Mucosa of descending colon (tissue), 3 donors: ENCODE results near the gene DLG2. TPM values are rescaled to one million over a fixed set of nuclear protein-coding genes. Genes with fewer than 3 reads are reported as not detected.

Experiments
- ATAC-seq: fragments of 200-7000 bp; cut with Tn5 transposase; one replicate; pipeline ENCODE4 v1.9.1; 2020; ENCODE audit warnings: mild to moderate bottlenecking, moderate library complexity
- DNase-seq, 3 donors: peaks; one replicate each; pipeline ENCODE4 v3.0.0-alpha.2; 2020
- H3K36me3 ChIP-seq: fragments of 200-600 bp; one replicate; pipeline ENCODE4 v1.8.0; 2021; ENCODE audit warnings: low read depth, mild to moderate bottlenecking
- H3K4me1 ChIP-seq: fragments of 200-600 bp; one replicate; pipeline ENCODE4 v1.8.0; 2021; ENCODE audit warnings: low read depth, mild to moderate bottlenecking
- H3K4me3 ChIP-seq: fragments of 200-600 bp; one replicate; pipeline ENCODE4 v1.8.0; 2021; ENCODE audit warnings: mild to moderate bottlenecking
- H3K9me3 ChIP-seq: fragments of 200-600 bp; one replicate; pipeline ENCODE4 v1.8.0; 2021; ENCODE audit warnings: mild to moderate bottlenecking
- CTCF ChIP-seq: fragments of 200-600 bp; IDR thresholded peaks from one replicate; pipeline ENCODE4 v1.8.0; 2022; ENCODE audit warnings: antibody characterized with exemption, mild to moderate bottlenecking
- intact Hi-C, 2 donors: fragments of 100-400 bp; cut with DNase I in 1 of 2; cut with micrococcal nuclease in 1 of 2; formaldehyde crosslinking; loops; one replicate each; pipeline versions ENCODE4 v1.11.0 to v1.11.1; 2022; cut with DNase I, micrococcal nuclease
- total RNA-seq, 3 donors: library from RNA; stranded (reverse); fragmentation: NEBNext Ultra II Directional in 2 of 3; extraction: Animal tissue kit (Norgen Biotek cat#: 25700) in 2 of 3; gene quantifications; one replicate each; pipeline versions ENCODE4 v1.2.1 to v1.2.4, GENCODE V29; 2021 to 2023
- donor health status: DM: no; HTN: no; CAD: no; lungs with moderate emphysema.
- donor health status: DM: no; HTN: no; CAD: no.
- donor health status: DM: no; HTN: yes; CAD: no.

DLG2 gene
- total RNA-seq, 3 donors from 2014 or later = 2.1 to 11.1 (median 2.4) TPM

DNA sequence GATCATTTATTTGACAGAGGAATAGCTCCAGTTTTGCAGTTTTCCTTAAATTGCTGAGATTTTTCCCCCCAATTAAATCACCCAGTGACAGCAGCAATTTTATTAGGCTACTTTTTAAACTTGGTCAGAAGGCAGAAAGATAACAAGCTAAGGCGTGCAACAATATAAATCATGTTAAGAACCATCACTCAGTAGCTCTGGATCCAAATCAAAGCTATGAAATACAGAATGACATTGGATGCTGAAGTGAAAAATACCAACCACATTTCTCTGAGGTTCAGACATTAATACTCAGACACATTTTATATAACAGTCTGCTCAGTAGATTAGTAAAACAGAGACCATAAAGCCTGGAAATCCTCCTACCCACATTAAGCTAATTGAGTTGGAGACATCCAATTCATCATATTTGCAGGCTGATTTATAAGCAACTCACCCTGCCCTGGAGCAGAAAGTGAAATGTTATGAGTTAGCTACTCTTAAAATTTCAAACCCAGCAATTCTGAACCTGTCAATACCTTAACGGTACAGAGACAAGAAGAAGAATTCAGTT, 1108.4 kb downstream of the DLG2 start:
- intact Hi-C loops = no loop called here
- Histone ChIP-seq H3K4me3 (no peak overlapping the region), H3K9me3 (no peaks in the 10 kb centered on the region), H3K36me3 (no peaks in the 10 kb centered on the region), H3K4me1 (no peaks in the 10 kb centered on the region)
- TF ChIP-seq CTCF = no peak
- DNase-seq (no peak), ATAC-seq (no peak)

DNA sequence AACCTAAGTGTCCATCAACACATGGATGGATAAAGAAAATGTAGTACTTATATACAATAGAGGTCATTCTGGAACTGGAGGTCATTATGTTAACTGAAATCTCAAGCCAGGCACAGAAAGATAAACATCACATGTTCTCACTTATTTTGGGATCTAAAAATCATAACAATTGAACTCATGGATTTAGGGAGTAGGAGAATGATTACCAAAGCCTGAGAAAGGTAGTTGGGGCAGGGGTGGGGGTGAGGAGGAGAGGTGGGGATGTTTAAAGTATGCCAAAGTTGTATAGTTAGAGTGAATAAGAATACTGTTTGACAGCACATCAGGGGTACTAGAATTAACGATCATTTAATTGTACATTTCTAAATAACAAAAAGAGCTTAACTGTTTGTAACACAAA, 1112.7 kb downstream of the DLG2 start:
- TF ChIP-seq CTCF = no peak
- intact Hi-C loops = no loop called here
- no peak overlapping the region for H3K4me3 ChIP-seq
- H3K9me3 ChIP-seq = no peaks in the 10 kb centered on the region
- H3K36me3 ChIP-seq = no peaks in the 10 kb centered on the region
- no peaks in the 10 kb centered on the region for H3K4me1 ChIP-seq
- ATAC-seq = no peak
- DNase-seq = no peak

DNA sequence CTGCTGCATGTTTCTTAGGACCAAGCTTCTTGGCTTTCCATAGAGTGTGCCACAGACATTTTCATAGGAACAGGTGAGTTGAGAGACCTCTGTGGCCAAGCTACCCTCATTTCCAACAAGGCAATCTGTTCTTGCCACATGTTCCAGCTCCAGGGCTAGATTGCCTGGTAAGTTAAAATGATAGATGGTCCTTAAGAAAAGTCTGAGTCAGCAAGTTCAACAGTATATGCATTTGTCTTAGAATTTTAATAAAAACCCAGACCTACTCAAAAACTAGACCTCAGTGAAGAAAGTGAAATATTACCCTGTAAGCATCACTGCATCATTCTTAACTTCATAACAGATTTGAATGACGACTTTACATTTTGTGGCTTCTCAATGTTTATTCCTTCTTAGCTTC, 1123.6 kb downstream of the DLG2 start:
- no peaks in the 10 kb centered on the region for H3K9me3 ChIP-seq
- ATAC-seq (no peak), DNase-seq (no peak)
- no peak for TF ChIP-seq CTCF
- no peak overlapping the region for H3K4me3 ChIP-seq
- intact Hi-C loops = no loop called here
- no peaks in the 10 kb centered on the region for H3K36me3 ChIP-seq
- no peaks in the 10 kb centered on the region for H3K4me1 ChIP-seq

DNA sequence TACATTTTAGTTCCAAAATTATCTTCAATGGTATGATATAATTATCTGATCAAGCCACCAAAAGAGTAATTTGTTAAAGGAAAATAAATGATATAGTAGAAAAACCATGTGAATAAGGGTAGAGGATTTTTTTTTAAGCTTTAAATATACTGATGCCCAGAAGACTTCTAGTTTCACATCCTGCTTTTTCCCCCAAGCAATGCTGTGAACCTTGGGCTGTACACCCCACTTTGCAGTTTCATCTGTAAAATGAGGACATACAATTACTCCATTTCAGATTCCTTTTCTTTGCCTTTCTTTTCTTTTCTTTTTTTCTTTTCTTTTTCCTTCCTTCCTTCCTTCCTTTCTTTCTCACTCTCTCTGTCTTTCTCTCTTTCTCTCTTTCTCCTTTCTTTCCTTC, 1125.4 kb downstream of the DLG2 start:
- no peaks in the 10 kb centered on the region for H3K36me3 ChIP-seq
- no peak overlapping the region for H3K4me3 ChIP-seq
- no peaks in the 10 kb centered on the region for H3K9me3 ChIP-seq
- no peak for DNase-seq
- intact Hi-C loops = no loop called here
- no peaks in the 10 kb centered on the region for H3K4me1 ChIP-seq
- no peak for TF ChIP-seq CTCF
- no peak for ATAC-seq

GRCh38 chr11:84497981-84498411, 1129.1 kb downstream of the DLG2 start:
- H3K36me3 ChIP-seq = no peaks in the 10 kb centered on the region
- H3K9me3 ChIP-seq = no peaks in the 10 kb centered on the region
- H3K4me3 ChIP-seq = no peak overlapping the region
- no peak for TF ChIP-seq CTCF
- ATAC-seq (no peak), DNase-seq (no peak)
- intact Hi-C loops = no loop called here
- no peaks in the 10 kb centered on the region for H3K4me1 ChIP-seq

GRCh38 chr11:84497181-84497580, 1130.0 kb downstream of the DLG2 start:
- no peak for TF ChIP-seq CTCF
- DNase-seq (no peak), ATAC-seq (no peak)
- no peaks in the 10 kb centered on the region for H3K36me3 ChIP-seq
- H3K4me3 ChIP-seq = no peak overlapping the region
- no peaks in the 10 kb centered on the region for H3K9me3 ChIP-seq
- H3K4me1 ChIP-seq = no peaks in the 10 kb centered on the region
- intact Hi-C loops = no loop called here
